Measurements from ENCODE around the gene TMEM45B.
A peak's percentile ranks its signal among the peaks of the same experiment; 100 is the strongest.

DNA sequence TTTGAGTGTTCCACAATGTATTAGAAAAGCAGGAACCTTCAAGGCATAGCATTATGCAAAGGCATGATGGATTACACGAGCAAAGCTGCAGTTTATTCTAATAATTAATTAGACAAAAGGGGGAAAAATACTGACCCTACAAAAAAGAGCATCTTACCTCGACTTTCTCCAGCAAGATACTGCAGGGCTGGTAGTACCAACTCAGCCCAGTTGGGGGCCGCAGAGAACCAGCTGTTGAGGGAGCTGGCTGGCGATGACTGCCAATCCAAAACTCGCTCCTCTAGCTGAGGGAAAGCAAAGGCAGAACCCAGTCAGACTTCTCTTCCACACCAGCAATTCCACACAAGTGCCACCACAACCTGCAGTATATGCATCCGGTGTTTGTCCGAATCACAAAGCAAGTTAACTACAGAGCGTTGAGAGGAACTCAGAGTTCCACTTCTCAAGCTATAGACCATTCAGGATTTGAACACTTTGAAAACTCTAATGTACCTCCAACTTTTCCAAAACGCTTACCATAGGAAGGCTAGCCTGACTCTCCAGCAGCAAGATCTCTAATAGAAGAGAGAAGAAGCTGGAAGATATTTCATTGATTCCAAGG is 66.0 kb downstream of the TMEM45B start:
- no peak for TF ChIP-seq EZH2phosphoT487 (IDR thresholded peaks at IDR 0.05; ENCODE audit: borderline replicate concordance, low read depth)
- no peak for TF ChIP-seq YY1 (IDR thresholded peaks at IDR 0.05; ENCODE audit: low read depth)
- TF ChIP-seq, protein P1, sequence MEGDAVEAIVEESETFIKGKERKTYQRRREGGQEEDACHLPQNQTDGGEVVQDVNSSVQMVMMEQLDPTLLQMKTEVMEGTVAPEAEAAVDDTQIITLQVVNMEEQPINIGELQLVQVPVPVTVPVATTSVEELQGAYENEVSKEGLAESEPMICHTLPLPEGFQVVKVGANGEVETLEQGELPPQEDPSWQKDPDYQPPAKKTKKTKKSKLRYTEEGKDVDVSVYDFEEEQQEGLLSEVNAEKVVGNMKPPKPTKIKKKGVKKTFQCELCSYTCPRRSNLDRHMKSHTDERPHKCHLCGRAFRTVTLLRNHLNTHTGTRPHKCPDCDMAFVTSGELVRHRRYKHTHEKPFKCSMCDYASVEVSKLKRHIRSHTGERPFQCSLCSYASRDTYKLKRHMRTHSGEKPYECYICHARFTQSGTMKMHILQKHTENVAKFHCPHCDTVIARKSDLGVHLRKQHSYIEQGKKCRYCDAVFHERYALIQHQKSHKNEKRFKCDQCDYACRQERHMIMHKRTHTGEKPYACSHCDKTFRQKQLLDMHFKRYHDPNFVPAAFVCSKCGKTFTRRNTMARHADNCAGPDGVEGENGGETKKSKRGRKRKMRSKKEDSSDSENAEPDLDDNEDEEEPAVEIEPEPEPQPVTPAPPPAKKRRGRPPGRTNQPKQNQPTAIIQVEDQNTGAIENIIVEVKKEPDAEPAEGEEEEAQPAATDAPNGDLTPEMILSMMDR (IDR thresholded peaks at IDR 0.05), result peak; percentile 65
- peak; percentile 39 for TF ChIP-seq SMC3 (IDR thresholded peaks at IDR 0.05; ENCODE audit: low read depth, low read length)
- TF ChIP-seq, protein P2, sequence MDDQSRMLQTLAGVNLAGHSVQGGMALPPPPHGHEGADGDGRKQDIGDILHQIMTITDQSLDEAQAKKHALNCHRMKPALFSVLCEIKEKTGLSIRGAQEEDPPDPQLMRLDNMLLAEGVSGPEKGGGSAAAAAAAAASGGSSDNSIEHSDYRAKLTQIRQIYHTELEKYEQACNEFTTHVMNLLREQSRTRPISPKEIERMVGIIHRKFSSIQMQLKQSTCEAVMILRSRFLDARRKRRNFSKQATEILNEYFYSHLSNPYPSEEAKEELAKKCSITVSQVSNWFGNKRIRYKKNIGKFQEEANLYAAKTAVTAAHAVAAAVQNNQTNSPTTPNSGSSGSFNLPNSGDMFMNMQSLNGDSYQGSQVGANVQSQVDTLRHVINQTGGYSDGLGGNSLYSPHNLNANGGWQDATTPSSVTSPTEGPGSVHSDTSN (IDR thresholded peaks at IDR 0.05), result no peak
- TF ChIP-seq, protein P3, sequence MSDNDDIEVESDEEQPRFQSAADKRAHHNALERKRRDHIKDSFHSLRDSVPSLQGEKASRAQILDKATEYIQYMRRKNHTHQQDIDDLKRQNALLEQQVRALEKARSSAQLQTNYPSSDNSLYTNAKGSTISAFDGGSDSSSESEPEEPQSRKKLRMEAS (IDR thresholded peaks at IDR 0.05; ENCODE audit: low read depth), result no peak
- TF ChIP-seq POLR2AphosphoS5 (IDR thresholded peaks at IDR 0.05; ENCODE audit: low read depth, low read length), result no peak
- TF ChIP-seq TEAD4 (IDR thresholded peaks at IDR 0.05; ENCODE audit: borderline replicate concordance, insufficient read depth), result no peak
- TF ChIP-seq GABPA (IDR thresholded peaks at IDR 0.05; ENCODE audit: low read depth), result no peak
- no peak for TF ChIP-seq TAF1 (IDR thresholded peaks at IDR 0.05; ENCODE audit: borderline replicate concordance, low read depth, low read length)
- no peak for TF ChIP-seq EP300 (IDR thresholded peaks at IDR 0.05; ENCODE audit: borderline replicate concordance in 1 of 2, low read depth in 1 of 2, low read length in 1 of 2)
- TF ChIP-seq, protein P4, sequence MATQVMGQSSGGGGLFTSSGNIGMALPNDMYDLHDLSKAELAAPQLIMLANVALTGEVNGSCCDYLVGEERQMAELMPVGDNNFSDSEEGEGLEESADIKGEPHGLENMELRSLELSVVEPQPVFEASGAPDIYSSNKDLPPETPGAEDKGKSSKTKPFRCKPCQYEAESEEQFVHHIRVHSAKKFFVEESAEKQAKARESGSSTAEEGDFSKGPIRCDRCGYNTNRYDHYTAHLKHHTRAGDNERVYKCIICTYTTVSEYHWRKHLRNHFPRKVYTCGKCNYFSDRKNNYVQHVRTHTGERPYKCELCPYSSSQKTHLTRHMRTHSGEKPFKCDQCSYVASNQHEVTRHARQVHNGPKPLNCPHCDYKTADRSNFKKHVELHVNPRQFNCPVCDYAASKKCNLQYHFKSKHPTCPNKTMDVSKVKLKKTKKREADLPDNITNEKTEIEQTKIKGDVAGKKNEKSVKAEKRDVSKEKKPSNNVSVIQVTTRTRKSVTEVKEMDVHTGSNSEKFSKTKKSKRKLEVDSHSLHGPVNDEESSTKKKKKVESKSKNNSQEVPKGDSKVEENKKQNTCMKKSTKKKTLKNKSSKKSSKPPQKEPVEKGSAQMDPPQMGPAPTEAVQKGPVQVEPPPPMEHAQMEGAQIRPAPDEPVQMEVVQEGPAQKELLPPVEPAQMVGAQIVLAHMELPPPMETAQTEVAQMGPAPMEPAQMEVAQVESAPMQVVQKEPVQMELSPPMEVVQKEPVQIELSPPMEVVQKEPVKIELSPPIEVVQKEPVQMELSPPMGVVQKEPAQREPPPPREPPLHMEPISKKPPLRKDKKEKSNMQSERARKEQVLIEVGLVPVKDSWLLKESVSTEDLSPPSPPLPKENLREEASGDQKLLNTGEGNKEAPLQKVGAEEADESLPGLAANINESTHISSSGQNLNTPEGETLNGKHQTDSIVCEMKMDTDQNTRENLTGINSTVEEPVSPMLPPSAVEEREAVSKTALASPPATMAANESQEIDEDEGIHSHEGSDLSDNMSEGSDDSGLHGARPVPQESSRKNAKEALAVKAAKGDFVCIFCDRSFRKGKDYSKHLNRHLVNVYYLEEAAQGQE (IDR thresholded peaks at IDR 0.05; ENCODE audit: low read depth, low read length), result no peak
- no peak for TF ChIP-seq GATA2 (CRISPR knock-in tag; IDR thresholded peaks at IDR 0.05)
- no peak for TF ChIP-seq NRF1 (IDR thresholded peaks at IDR 0.05; ENCODE audit: low read depth, low read length)
